Measurements from ENCODE around the gene POLR2F.

GRCh38 chr22:37907036-37907954 lies 46.2 kb upstream of the POLR2F start:
- TF ChIP-seq CTCF (IDR thresholded peaks at IDR 0.05) = no peak
- no peak for TF ChIP-seq POLR2A (IDR thresholded peaks at IDR 0.05; ENCODE audit: low read depth)
- no peak for TF ChIP-seq EP300 (IDR thresholded peaks at IDR 0.05)
- TF ChIP-seq POLR2AphosphoS5 (IDR thresholded peaks at IDR 0.05) = peak in 1 of 2 donors; percentile 40
